Measurements from ENCODE around the gene CASK. TPM values are rescaled to one million over a fixed set of nuclear protein-coding genes. Genes with fewer than 3 reads are reported as not detected.

Gene CASK
- polyA plus RNA-seq, 1 donor from 2014 or later: 58.3 TPM

GRCh38 chrX:41761169-41761568, 162.2 kb downstream of the CASK start:
- Histone ChIP-seq H3K9ac (ENCODE audit: low read length) (no peak overlapping the region), H4K20me1 (ENCODE audit: insufficient read depth) (no peaks in the 10 kb centered on the region), H2AFZ (ENCODE audit: low read depth, low read length) (no peak overlapping the region), H3K9me2 (ENCODE audit: insufficient read depth, low read length) (no peaks in the 10 kb centered on the region), H3K79me2 (replicated peaks; ENCODE audit: insufficient read depth, low read length) (no peaks in the 10 kb centered on the region), H3K36me3 (ENCODE audit: insufficient read depth, low read length) (no peaks in the 10 kb centered on the region), H3K4me2 (ENCODE audit: low read length) (no peak overlapping the region), H3K27ac (ENCODE audit: low read length) (no peak overlapping the region), H3K27me3 (ENCODE audit: insufficient read depth, low read depth, low read length) (no peaks in the 10 kb centered on the region), H3F3A (ENCODE audit: insufficient read depth, low read length, poor library complexity, severe bottlenecking) (no peaks in the 10 kb centered on the region), H3K4me3 (ENCODE audit: low read length) (no peak overlapping the region), H3K9me3 (ENCODE audit: low read length) (no peaks in the 10 kb centered on the region)
- TF ChIP-seq EZH2 (IDR thresholded peaks at IDR 0.05; ENCODE audit: borderline replicate concordance, insufficient read depth, low read length, poor library complexity, severe bottlenecking) (no peak), RAD21 (conservative IDR thresholded peaks at IDR 0.05) (no peak)

DNA sequence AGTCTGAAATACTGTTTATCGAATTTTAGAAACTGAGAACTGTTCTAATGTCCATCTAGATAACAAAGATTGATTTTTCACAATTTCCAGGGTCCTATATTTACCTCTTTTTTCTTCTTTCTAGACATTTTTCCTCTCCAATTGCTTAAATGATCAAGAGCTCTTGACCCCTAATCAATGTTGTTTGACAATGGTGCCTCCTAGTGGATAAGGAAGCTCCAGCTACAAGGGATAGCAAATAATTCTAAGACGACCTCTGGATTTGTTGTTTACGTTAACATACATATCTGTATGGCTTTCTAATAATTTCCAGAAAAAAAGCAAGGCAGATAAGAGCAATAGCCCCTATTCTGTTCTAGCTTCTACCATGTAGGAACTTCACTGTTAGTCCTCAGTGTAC, 163.5 kb downstream of the CASK start:
- Histone ChIP-seq H3K9me3 (ENCODE audit: low read length) (no peaks in the 10 kb centered on the region), H3K36me3 (ENCODE audit: insufficient read depth, low read length) (no peaks in the 10 kb centered on the region), H3K9me2 (ENCODE audit: insufficient read depth, low read length) (no peaks in the 10 kb centered on the region), H3K79me2 (replicated peaks; ENCODE audit: insufficient read depth, low read length) (no peaks in the 10 kb centered on the region), H3K4me3 (ENCODE audit: low read length) (no peak overlapping the region), H3K9ac (ENCODE audit: low read length) (no peak overlapping the region), H3K4me2 (ENCODE audit: low read length) (no peak overlapping the region), H4K20me1 (ENCODE audit: insufficient read depth) (no peaks in the 10 kb centered on the region), H2AFZ (ENCODE audit: low read depth, low read length) (no peak overlapping the region), H3K27ac (ENCODE audit: low read length) (no peak overlapping the region), H3F3A (ENCODE audit: insufficient read depth, low read length, poor library complexity, severe bottlenecking) (no peaks in the 10 kb centered on the region), H3K27me3 (ENCODE audit: insufficient read depth, low read depth, low read length) (no peaks in the 10 kb centered on the region)
- TF ChIP-seq MXI1 (conservative IDR thresholded peaks at IDR 0.05; ENCODE audit: poor library complexity, severe bottlenecking) (no peak), EP300 (conservative IDR thresholded peaks at IDR 0.05; ENCODE audit: poor library complexity, severe bottlenecking) (no peak), TAF1 (IDR thresholded peaks at IDR 0.05; ENCODE audit: low read depth) (no peak), EZH2 (IDR thresholded peaks at IDR 0.05; ENCODE audit: borderline replicate concordance, insufficient read depth, low read length, poor library complexity, severe bottlenecking) (no peak), RAD21 (conservative IDR thresholded peaks at IDR 0.05) (no peak), SMC3 (conservative IDR thresholded peaks at IDR 0.05; ENCODE audit: poor library complexity) (no peak), CTCF (IDR thresholded peaks at IDR 0.05; ENCODE audit: poor library complexity, severe bottlenecking) (no peak), POLR2AphosphoS5 (IDR thresholded peaks at IDR 0.05) (no peak)
- TF ChIP-seq, protein P1, sequence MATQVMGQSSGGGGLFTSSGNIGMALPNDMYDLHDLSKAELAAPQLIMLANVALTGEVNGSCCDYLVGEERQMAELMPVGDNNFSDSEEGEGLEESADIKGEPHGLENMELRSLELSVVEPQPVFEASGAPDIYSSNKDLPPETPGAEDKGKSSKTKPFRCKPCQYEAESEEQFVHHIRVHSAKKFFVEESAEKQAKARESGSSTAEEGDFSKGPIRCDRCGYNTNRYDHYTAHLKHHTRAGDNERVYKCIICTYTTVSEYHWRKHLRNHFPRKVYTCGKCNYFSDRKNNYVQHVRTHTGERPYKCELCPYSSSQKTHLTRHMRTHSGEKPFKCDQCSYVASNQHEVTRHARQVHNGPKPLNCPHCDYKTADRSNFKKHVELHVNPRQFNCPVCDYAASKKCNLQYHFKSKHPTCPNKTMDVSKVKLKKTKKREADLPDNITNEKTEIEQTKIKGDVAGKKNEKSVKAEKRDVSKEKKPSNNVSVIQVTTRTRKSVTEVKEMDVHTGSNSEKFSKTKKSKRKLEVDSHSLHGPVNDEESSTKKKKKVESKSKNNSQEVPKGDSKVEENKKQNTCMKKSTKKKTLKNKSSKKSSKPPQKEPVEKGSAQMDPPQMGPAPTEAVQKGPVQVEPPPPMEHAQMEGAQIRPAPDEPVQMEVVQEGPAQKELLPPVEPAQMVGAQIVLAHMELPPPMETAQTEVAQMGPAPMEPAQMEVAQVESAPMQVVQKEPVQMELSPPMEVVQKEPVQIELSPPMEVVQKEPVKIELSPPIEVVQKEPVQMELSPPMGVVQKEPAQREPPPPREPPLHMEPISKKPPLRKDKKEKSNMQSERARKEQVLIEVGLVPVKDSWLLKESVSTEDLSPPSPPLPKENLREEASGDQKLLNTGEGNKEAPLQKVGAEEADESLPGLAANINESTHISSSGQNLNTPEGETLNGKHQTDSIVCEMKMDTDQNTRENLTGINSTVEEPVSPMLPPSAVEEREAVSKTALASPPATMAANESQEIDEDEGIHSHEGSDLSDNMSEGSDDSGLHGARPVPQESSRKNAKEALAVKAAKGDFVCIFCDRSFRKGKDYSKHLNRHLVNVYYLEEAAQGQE (IDR thresholded peaks at IDR 0.05; ENCODE audit: borderline replicate concordance): no peak

DNA sequence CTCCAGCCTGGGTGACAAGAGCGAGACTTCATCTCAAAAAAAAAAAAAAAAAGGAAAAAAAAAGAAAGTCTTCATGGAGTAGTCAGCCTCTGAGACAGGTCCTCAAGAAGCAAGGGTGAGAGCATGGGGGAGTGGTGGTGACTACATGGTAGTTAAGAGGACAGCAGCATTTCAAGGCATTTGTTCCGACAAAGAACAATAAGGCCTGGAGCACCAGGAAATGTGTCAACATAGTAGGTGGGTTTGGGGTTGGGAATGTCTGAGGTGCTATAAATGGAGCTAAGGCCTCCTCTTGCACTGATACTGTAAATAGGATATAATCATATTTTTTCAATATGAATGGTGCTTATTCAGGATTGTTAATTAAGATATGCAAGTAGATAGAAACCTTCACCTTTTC, 165.0 kb downstream of the CASK start:
- no peaks in the 10 kb centered on the region for H4K20me1 ChIP-seq (ENCODE audit: insufficient read depth)

More for the DNA sequence above, 165.0 kb downstream of the CASK start:
- Histone ChIP-seq H3K27me3 (ENCODE audit: insufficient read depth, low read depth, low read length) (no peaks in the 10 kb centered on the region), H3K9me3 (ENCODE audit: low read length) (no peaks in the 10 kb centered on the region), H3K27ac (ENCODE audit: low read length) (no peak overlapping the region), H3F3A (ENCODE audit: insufficient read depth, low read length, poor library complexity, severe bottlenecking) (no peaks in the 10 kb centered on the region), H3K4me2 (ENCODE audit: low read length) (no peak overlapping the region), H2AFZ (ENCODE audit: low read depth, low read length) (no peak overlapping the region), H3K36me3 (ENCODE audit: insufficient read depth, low read length) (no peaks in the 10 kb centered on the region), H3K9me2 (ENCODE audit: insufficient read depth, low read length) (no peaks in the 10 kb centered on the region), H3K4me3 (ENCODE audit: low read length) (no peak overlapping the region), H3K79me2 (replicated peaks; ENCODE audit: insufficient read depth, low read length) (no peaks in the 10 kb centered on the region), H3K9ac (ENCODE audit: low read length) (no peak overlapping the region)
- TF ChIP-seq, protein P1 (IDR thresholded peaks at IDR 0.05; ENCODE audit: borderline replicate concordance): no peak
